GM18517 (cell line): ENCODE data around the gene SCO2.
"Not testable (repeated sequence)": the region's sequence is repeated elsewhere in the genome, so short reads cannot be mapped to it uniquely, and the experiment has no call there.

Experiments
- ATAC-seq: cut with Tn5 transposase; IDR thresholded peaks from one replicate; pipeline ENCODE4 v1.9.1; 2021; ENCODE audit warnings: mild to moderate bottlenecking, moderate library complexity; ENCODE audit not compliant: unreplicated experiment

SCO2 gene

DNA sequence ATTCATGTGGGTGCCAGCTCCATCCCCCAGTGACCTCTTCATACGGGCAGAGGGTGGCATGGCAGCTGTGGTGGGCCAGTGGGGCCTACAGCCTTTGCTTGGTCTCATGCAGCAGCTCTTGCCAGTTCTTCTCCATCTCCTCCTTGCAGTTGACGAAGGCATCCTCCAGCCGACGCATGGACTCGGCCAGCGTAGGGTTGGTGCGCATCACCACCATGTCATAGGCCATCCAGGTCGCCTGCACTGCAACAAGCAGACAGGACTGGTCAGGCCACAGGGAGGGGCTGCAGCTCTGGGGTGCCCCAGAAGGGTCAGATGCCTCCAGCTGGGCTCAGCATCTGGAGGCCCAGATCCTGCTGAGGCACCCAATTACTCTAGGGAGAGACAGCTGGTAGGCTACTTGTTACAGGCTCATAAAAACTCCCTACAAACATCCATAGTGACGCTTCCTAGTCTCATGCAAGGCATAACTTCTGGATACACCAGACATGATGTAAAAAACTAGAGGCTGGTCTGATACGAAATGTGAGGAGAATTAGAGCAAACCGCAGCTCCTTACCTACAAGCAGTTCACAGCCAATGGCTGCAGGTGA lies 25.9 kb upstream of the SCO2 start:
- ATAC-seq = no peak

- ATAC-seq = no peak
Observed at GRCh38 chr22:50550395-50550794, 25.0 kb upstream of the SCO2 start.

- no peak for ATAC-seq
Observed at GRCh38 chr22:50548921-50549790, 23.8 kb upstream of the SCO2 start.

DNA sequence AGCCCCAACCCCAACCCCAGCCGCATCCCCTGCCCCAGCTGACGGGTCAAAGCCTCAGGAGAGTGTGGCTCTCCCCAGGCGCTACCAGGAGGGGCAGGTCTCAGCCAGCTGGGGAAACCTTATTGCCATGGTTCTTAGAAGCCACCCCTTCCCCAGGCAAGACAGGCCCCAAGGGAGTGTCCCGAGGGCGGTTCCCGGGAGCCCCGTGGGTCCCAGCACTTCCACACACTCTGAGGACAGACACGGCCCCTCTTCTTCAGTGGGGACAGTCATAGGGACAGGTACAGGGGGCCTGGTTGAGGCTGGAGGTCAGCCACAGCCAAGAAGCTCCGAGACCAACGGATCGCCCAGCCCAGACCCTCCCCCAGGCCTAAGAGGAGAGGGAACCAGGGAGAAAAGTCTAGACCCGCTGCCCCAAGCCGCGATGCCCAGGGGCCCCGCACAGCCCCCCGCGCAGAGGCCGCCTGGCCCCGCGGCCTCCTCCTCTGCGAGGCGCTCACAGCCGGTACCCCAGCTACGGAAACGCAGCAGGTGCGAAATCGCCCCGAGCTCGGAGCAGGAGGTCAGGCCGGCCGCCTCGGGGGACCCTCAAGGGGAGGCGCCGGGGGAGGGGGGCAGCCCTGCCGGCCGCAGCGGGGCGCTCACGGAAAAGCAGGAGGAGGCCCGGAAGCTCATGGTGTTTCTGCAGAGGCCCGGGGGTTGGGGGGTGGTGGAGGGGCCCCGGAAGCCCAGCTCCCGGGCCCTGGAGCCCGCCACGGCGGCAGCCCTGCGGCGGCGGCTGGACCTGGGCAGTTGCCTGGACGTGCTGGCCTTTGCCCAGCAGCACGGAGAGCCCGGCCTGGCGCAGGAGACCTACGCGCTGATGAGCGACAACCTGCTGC lies 22.9 kb upstream of the SCO2 start:
- ATAC-seq = no peak

GRCh38 chr22:50547263-50547985 lies 22.0 kb upstream of the SCO2 start:
- ATAC-seq = no peak

GRCh38 chr22:50546326-50547262 lies 21.2 kb upstream of the SCO2 start:
- ATAC-seq = no peak

DNA sequence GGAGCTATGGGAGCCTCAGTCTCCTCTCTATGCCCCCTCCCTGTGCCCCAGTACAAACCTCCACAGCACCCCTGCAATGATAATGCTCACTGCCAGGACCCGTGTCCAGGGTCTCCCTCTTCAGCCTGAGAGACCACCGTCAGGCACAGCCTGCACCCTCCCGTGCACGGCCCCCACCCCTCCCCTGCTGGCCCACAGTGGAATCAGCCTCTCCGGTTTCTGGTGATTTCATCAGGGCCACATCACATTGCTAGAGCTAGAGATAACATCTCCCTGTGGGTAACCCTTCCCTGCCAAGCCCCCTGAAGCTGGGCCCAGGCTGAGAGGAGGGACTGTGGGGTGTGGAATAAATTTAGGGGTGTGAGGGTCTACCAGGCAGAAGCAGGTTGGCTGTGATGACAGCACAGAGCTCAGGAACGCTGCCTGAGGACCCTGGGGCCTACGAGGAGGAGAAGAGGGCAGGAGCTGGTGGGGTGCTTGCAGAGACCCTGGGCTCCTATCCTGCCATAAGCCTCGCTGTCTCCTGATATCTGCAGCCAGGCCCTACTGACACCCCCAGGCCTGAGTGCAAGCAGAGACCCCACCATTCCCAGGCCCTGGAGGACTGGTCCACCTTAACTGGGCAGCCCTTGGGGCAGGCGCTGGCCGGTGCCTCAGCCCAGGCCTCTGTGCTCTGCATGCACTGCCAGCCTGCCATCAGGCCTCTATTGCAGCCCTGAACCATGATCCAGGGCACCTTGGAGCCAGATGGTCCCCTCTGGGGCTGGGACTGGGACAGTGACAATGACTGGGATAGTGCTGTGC lies 20.3 kb upstream of the SCO2 start, which contains the start of gene KLHDC7B:
TSS of gene KLHDC7B (plus strand) at position 378 of the 804 bp plus-strand sequence. CDS start at position 723, 345 bp downstream.
- no peak for ATAC-seq

DNA sequence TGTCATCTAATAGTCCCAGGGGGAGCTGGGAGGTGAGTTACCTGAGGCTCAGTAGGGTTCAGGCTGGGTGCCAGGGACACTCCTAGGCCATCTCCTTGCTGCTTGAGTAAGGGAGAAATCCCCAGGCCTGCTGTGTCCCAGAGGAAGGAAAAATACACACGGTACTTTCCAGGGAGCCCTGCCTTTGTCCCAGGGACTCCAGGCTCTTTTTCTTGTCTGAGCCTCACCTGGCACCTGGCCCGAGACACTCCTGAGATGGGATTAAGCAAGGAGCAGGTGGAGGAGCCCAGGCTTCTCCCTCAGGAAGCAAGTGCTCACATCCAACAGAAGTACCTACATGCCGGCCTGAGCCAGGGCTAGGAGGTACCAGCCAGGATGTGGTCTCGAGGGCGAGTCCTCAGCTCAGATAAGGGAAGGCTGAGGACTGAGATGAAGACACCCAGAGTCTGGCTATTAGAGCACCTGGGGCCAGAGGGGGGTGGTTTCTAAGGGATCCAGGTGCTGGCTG lies 19.4 kb upstream of the SCO2 start:
- ATAC-seq = no peak

- no peak for ATAC-seq
Observed at GRCh38 chr22:50544078-50544745, 18.8 kb upstream of the SCO2 start.

DNA sequence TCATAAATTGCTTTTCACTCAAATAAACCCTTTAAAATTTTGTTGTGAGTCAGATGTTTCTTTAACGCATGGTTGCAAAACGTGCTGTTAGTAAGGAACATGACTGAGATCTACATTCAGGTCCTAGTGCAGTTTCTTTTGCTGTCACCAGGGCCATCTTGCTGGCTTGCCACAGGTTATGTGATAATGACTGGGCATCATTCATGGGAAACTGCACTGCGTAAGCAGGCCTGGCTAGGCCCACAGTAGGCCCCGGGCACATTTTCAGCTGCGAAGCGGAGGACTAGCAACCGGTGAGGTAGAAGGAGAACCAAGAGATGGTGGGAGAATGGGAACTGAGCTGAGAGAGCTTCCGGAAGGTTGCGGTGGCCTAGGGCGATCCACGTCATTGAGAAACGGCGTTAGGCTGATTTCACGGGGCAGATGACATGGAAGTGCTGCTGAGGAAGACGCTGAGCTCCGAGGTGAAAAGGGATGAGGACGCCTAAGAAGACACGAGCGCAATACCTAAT lies 17.1 kb upstream of the SCO2 start:
- ATAC-seq = no peak

DNA sequence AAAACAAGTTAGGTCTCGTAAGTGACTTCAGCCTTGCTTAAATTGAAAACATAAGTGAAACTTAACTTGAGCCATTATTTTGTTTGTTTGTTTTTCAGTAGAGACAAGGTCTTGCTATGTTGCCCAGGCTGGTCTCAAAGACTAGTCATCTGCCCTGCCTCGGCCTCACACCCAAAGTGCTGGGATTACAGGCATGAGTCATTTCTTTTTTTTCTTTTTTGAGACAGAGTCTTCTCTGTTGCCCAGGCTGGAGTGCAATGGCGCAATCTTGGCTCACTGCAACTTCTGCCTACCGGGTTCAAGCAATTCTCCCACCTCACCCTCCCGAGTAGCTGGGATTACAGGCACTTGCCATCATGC lies 16.2 kb upstream of the SCO2 start:
- not testable (repeated sequence) for ATAC-seq

GRCh38 chr22:50540381-50540780 lies 15.0 kb upstream of the SCO2 start:
- ATAC-seq = no peak

GRCh38 chr22:50537765-50538164 lies 12.4 kb upstream of the SCO2 start:
- no peak for ATAC-seq

DNA sequence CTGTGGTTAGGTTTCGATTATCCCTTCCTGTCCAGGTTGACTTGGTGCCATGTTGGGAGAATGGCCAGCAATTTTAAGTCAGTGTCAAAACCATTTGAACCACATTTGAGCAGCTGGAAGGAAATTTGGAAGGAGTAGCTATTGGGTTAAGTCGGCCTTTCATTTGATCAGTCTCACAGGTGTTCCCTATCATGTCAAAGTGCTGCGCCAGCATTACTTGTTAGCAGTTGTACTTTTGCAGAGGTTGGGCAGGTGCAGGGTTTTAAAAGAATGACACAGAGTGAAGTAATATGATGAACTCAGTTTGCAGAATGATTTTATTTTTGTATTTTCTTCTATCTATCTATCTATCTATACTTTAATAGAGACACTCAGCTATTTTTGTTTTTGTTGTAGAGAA lies 10.8 kb upstream of the SCO2 start:
- no peak for ATAC-seq

DNA sequence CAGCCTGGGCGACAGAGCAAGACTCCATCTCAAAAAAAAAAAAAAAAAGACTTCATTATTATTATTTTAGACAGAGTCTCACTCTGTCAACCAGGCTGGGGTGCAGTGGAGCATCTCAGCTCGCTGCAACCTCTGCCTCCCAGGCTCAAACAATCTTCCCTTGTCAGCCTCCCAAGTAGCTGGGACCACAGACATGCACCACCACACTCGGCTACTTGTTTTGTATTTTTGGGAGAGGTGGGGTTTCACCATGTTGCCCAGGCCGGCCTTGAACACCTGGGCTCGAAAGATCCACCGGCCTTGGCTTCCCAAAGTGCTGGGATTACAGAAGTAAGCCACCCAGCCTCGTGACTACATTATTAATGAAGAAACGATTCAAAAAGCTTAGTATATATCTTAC lies 9.7 kb upstream of the SCO2 start:
- ATAC-seq = no peak

- not testable (repeated sequence) for ATAC-seq
Observed at GRCh38 chr22:50533856-50534711, 8.7 kb upstream of the SCO2 start.
